Measurements from ENCODE around the gene FCRL6. TPM values are rescaled to one million over a fixed set of nuclear protein-coding genes. Genes with fewer than 3 reads are reported as not detected.

FCRL6 gene
- total RNA-seq, 1 donor from 2014 or later = not detected

GRCh38 chr1:159848326-159848725, 46.2 kb downstream of the FCRL6 start:
- FAIRE-seq = no peak
- Mint-ChIP-seq H3K36me3 (ENCODE audit: low read depth, unreplicated experiment) (peaks cover 3% of the 10 kb centered on the region), H3K27ac (ENCODE audit: unreplicated experiment) (no peak overlapping the region), H3K4me3 (ENCODE audit: unreplicated experiment) (peak overlapping the region; percentile 14), H3K9me3 (ENCODE audit: unreplicated experiment) (peaks cover 9% of the 10 kb centered on the region), H3K27me3 (ENCODE audit: low read depth, unreplicated experiment) (peaks cover 8% of the 10 kb centered on the region), H3K4me1 (ENCODE audit: low read depth, unreplicated experiment) (peaks cover 40% of the 10 kb centered on the region)
- H3K9me3 ChIP-seq (ENCODE audit: insufficient read depth, low read depth, low read length) = no peaks in the 10 kb centered on the region
- peaks cover 22% of the 10 kb centered on the region for H3K4me1 ChIP-seq (ENCODE audit: insufficient read depth, low read length)
- no peaks in the 10 kb centered on the region for H3K36me3 ChIP-seq (ENCODE audit: insufficient read depth, low read length)
- H3K9ac ChIP-seq (ENCODE audit: low read length) = no peak overlapping the region
- H3K4me3 ChIP-seq (ENCODE audit: insufficient read depth, low read depth, low read length) = no peak overlapping the region
- peak overlapping the region; percentile 90 for H3K27ac ChIP-seq (ENCODE audit: low read depth, low read length)
- H3K27me3 ChIP-seq (ENCODE audit: insufficient read depth, low read length) = no peaks in the 10 kb centered on the region
- no peak overlapping the region for H2AFZ ChIP-seq (ENCODE audit: low read depth, low read length)
- H3K79me2 ChIP-seq (ENCODE audit: insufficient read depth, low read length) = no peaks in the 10 kb centered on the region
- H4K20me1 ChIP-seq (ENCODE audit: insufficient read depth, low read length) = no peaks in the 10 kb centered on the region
- no peak for DNase-seq (ENCODE audit: low read depth)
- TF ChIP-seq EZH2 (IDR thresholded peaks at IDR 0.05; ENCODE audit: insufficient read depth, low read length) (no peak), CTCF (IDR thresholded peaks at IDR 0.05; ENCODE audit: insufficient read depth, low read depth, low read length) (no peak)
- no peak overlapping the region for H3K4me2 ChIP-seq (ENCODE audit: low read length)

- DNase-seq (ENCODE audit: low read depth) (no peak), FAIRE-seq (peak; percentile 60)
- Histone ChIP-seq H3K4me3 (ENCODE audit: insufficient read depth, low read depth, low read length) (peak overlapping the region; percentile 26), H3K4me2 (ENCODE audit: low read length) (peak overlapping the region; percentile 72), H3K9ac (ENCODE audit: low read length) (peak overlapping the region; percentile 53), H3K79me2 (ENCODE audit: insufficient read depth, low read length) (no peaks in the 10 kb centered on the region), H3K4me1 (ENCODE audit: insufficient read depth, low read length) (peaks cover 33% of the 10 kb centered on the region), H2AFZ (ENCODE audit: low read depth, low read length) (peak overlapping the region; percentile 21), H3K27ac (ENCODE audit: low read depth, low read length) (peak overlapping the region; percentile 90), H4K20me1 (ENCODE audit: insufficient read depth, low read length) (no peaks in the 10 kb centered on the region), H3K36me3 (ENCODE audit: insufficient read depth, low read length) (no peaks in the 10 kb centered on the region), H3K27me3 (ENCODE audit: insufficient read depth, low read length) (no peaks in the 10 kb centered on the region), H3K9me3 (ENCODE audit: insufficient read depth, low read depth, low read length) (no peaks in the 10 kb centered on the region)
- peaks cover 3% of the 10 kb centered on the region for H3K36me3 Mint-ChIP-seq (ENCODE audit: low read depth, unreplicated experiment)
- peaks cover 45% of the 10 kb centered on the region for H3K4me1 Mint-ChIP-seq (ENCODE audit: low read depth, unreplicated experiment)
- H3K9me3 Mint-ChIP-seq (ENCODE audit: unreplicated experiment) = peaks cover 3% of the 10 kb centered on the region
- peaks cover 2% of the 10 kb centered on the region for H3K27me3 Mint-ChIP-seq (ENCODE audit: low read depth, unreplicated experiment)
- H3K4me3 Mint-ChIP-seq (ENCODE audit: unreplicated experiment) = no peak overlapping the region
- no peak for TF ChIP-seq EZH2 (IDR thresholded peaks at IDR 0.05; ENCODE audit: insufficient read depth, low read length)
- TF ChIP-seq CTCF (IDR thresholded peaks at IDR 0.05; ENCODE audit: insufficient read depth, low read depth, low read length) = no peak
- peak overlapping the region; percentile 97 for H3K27ac Mint-ChIP-seq (ENCODE audit: unreplicated experiment)
Measured at GRCh38 chr1:159849626-159850366, 47.6 kb downstream of the FCRL6 start.

- Histone ChIP-seq H3K4me3 (ENCODE audit: insufficient read depth, low read depth, low read length) (no peak overlapping the region), H3K36me3 (ENCODE audit: insufficient read depth, low read length) (no peaks in the 10 kb centered on the region), H3K9me3 (ENCODE audit: insufficient read depth, low read depth, low read length) (no peaks in the 10 kb centered on the region), H3K4me1 (ENCODE audit: insufficient read depth, low read length) (peaks cover 42% of the 10 kb centered on the region), H3K79me2 (ENCODE audit: insufficient read depth, low read length) (no peaks in the 10 kb centered on the region), H3K27me3 (ENCODE audit: insufficient read depth, low read length) (no peaks in the 10 kb centered on the region), H3K27ac (ENCODE audit: low read depth, low read length) (no peak overlapping the region), H4K20me1 (ENCODE audit: insufficient read depth, low read length) (no peaks in the 10 kb centered on the region), H3K4me2 (ENCODE audit: low read length) (no peak overlapping the region), H2AFZ (ENCODE audit: low read depth, low read length) (no peak overlapping the region), H3K9ac (ENCODE audit: low read length) (no peak overlapping the region)
- peak; percentile 49 for FAIRE-seq
- TF ChIP-seq CTCF (IDR thresholded peaks at IDR 0.05; ENCODE audit: insufficient read depth, low read depth, low read length) (no peak), EZH2 (IDR thresholded peaks at IDR 0.05; ENCODE audit: insufficient read depth, low read length) (no peak)
- Mint-ChIP-seq H3K4me3 (ENCODE audit: unreplicated experiment) (no peak overlapping the region), H3K4me1 (ENCODE audit: low read depth, unreplicated experiment) (peaks cover 43% of the 10 kb centered on the region), H3K27ac (ENCODE audit: unreplicated experiment) (no peak overlapping the region), H3K36me3 (ENCODE audit: low read depth, unreplicated experiment) (peaks cover 3% of the 10 kb centered on the region), H3K27me3 (ENCODE audit: low read depth, unreplicated experiment) (no peaks in the 10 kb centered on the region), H3K9me3 (ENCODE audit: unreplicated experiment) (peaks cover 2% of the 10 kb centered on the region)
- no peak for DNase-seq (ENCODE audit: low read depth)
Measured at GRCh38 chr1:159851407-159851806, 49.2 kb downstream of the FCRL6 start.

All from astrocyte (in vitro differentiated cells and primary cell).